Measurements from ENCODE around the gene TSPAN12.

The TSPAN12 gene

DNA sequence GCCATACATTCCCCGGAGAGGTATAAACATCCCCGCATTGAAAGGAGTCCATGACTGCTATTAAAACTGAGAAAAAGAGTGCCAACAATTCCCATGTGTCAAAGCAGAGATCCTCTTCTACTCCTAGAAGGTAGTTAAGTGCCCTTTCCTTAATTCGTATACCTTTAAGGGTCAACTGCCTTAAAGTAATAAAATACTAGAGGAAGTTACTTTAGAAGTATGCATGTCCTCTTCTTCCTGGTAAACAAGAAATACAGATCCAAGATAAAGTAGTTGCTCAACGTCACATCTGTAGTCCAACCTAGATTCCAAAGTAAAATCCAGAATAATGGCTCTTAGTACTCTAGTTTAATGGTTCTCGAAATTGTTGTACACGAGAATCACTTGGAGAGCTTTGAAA lies 1.5 kb upstream of the TSPAN12 start:
- TF ChIP-seq FOXP2 (optimal IDR thresholded peaks at IDR 0.05; ENCODE audit: borderline replicate concordance, extremely low read depth, extremely low read length, insufficient read depth), result no peak
- no peak for TF ChIP-seq TAF1 (IDR thresholded peaks at IDR 0.05; ENCODE audit: borderline replicate concordance, insufficient read depth, low read length)
- TF ChIP-seq SIN3A (IDR thresholded peaks at IDR 0.05; ENCODE audit: borderline replicate concordance, insufficient read depth, low read length), result no peak
- TF ChIP-seq REST (IDR thresholded peaks at IDR 0.05; ENCODE audit: insufficient read depth in 1 of 2, low read depth in 2 of 2, low read length in 2 of 2), result no peak
- TF ChIP-seq POLR2AphosphoS5 (IDR thresholded peaks at IDR 0.05; ENCODE audit: low read depth, low read length), result no peak

GRCh38 chr7:120856621-120857352 lies 1.2 kb downstream of the TSPAN12 start:
- TF ChIP-seq SIN3A (IDR thresholded peaks at IDR 0.05; ENCODE audit: borderline replicate concordance, insufficient read depth, low read length) (no peak), FOXP2 (optimal IDR thresholded peaks at IDR 0.05; ENCODE audit: borderline replicate concordance, extremely low read depth, extremely low read length, insufficient read depth) (no peak), REST (IDR thresholded peaks at IDR 0.05; ENCODE audit: insufficient read depth in 1 of 2, low read depth in 2 of 2, low read length in 2 of 2) (no peak), POLR2AphosphoS5 (IDR thresholded peaks at IDR 0.05; ENCODE audit: low read depth, low read length) (no peak), TAF1 (IDR thresholded peaks at IDR 0.05; ENCODE audit: borderline replicate concordance, insufficient read depth, low read length) (no peak)

DNA sequence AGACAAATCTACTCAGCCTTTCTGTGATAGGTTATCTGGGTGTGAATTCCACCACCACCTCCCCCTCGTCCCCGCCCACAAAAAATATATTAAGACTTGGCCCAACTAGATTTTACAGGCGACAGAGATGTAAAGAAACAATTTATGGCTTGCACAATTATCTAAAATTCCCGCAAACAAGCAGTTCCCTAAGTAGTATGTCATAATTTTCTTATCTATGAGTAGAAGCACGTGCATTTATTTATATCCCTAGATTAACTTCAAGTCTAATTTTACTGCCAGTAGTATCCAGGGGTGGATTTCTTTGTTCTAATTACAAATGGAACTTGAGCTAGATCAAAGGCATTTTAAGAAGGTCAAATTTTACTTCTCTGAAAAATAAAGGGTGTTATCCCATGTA lies 1.7 kb downstream of the TSPAN12 start:
- TF ChIP-seq POLR2AphosphoS5 (IDR thresholded peaks at IDR 0.05; ENCODE audit: low read depth, low read length) (no peak), REST (IDR thresholded peaks at IDR 0.05; ENCODE audit: insufficient read depth in 1 of 2, low read depth in 2 of 2, low read length in 2 of 2) (no peak), FOXP2 (optimal IDR thresholded peaks at IDR 0.05; ENCODE audit: borderline replicate concordance, extremely low read depth, extremely low read length, insufficient read depth) (no peak), SIN3A (IDR thresholded peaks at IDR 0.05; ENCODE audit: borderline replicate concordance, insufficient read depth, low read length) (no peak), TAF1 (IDR thresholded peaks at IDR 0.05; ENCODE audit: borderline replicate concordance, insufficient read depth, low read length) (no peak)

GRCh38 chr7:120852700-120853099 lies 5.2 kb downstream of the TSPAN12 start:
- TF ChIP-seq REST (IDR thresholded peaks at IDR 0.05; ENCODE audit: insufficient read depth in 1 of 2, low read depth in 2 of 2, low read length in 2 of 2), result no peak
- TF ChIP-seq SIN3A (IDR thresholded peaks at IDR 0.05; ENCODE audit: borderline replicate concordance, insufficient read depth, low read length), result no peak

DNA sequence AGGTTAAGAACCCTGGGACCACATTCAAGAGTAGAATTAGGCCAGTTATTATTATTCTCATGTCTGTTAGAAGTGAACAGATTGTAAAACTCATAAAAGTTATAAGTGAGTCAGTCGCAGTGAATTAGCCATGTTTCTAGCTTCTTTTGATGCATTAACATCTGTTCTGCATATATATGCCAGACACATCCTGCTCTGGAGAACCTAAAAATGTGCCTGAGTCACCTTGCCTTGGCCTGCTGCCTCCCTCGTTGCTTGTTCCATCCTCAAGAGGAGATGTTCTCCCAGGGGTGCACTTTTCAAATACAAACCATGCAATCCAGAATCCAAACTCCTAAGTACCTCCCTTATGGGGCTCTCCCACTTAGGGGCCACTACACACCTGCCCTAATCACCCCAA lies 14.8 kb downstream of the TSPAN12 start:
- TF ChIP-seq FOXP2 (optimal IDR thresholded peaks at IDR 0.05; ENCODE audit: borderline replicate concordance, extremely low read depth, extremely low read length, insufficient read depth) (no peak), TAF1 (IDR thresholded peaks at IDR 0.05; ENCODE audit: borderline replicate concordance, insufficient read depth, low read length) (no peak), POLR2AphosphoS5 (IDR thresholded peaks at IDR 0.05; ENCODE audit: low read depth, low read length) (no peak), REST (IDR thresholded peaks at IDR 0.05; ENCODE audit: insufficient read depth in 1 of 2, low read depth in 2 of 2, low read length in 2 of 2) (no peak), SIN3A (IDR thresholded peaks at IDR 0.05; ENCODE audit: borderline replicate concordance, insufficient read depth, low read length) (no peak)

All from PFSK-1 (cell line).